HepG2 (cell line): ENCODE measurements around the gene WDR18. TPM values are rescaled to one million over a fixed set of nuclear protein-coding genes. Genes with fewer than 3 reads are reported as not detected.

ENCODE experiments used
- ATAC-seq: fragments of 200-7000 bp; cut with Tn5 transposase; 3 replicates; pipeline ENCODE4 v1.9.1; 2020; ENCODE audit warnings: mild to moderate bottlenecking, moderate library complexity
- BruUV-seq: library from RNA; stranded (reverse); fragments of 400-500 nt; replicated peaks from 2 replicates; lab custom pipeline; 2021; lab: Mats Ljungman, UMichigan
- CTCF ChIA-PET: fragments of 300-600 bp; formaldehyde crosslinking; extraction: SDS; loops from one replicate; lab custom pipeline; 2021; ENCODE audit warnings: low total read pairs, inconsistent platforms, low intra/inter-chr PET ratio; lab: Yijun Ruan, JAX
- POLR2A ChIA-PET: fragments of 350-600 bp; sonication (Branson Sonifier 250); formaldehyde crosslinking; loops from one replicate; lab custom pipeline; 2020; ENCODE audit warnings: antibody characterized with exemption, inconsistent platforms; lab: Yijun Ruan, JAX
- DNase-seq: peaks from one replicate; pipeline ENCODE4 v3.0.0-alpha.2; 2015; ENCODE audit warnings: low spot score
- FAIRE-seq: peaks from 3 replicates; lab custom pipeline; 2011; peaks lifted over from hg19 to GRCh38; lab: Jason Lieb, UNC
- H2AFZ ChIP-seq: one replicate; pipeline ENCODE4 v1.6.1; 2011; ENCODE audit warnings: low read length, inconsistent platforms
- H3K27ac ChIP-seq: fragments of 300-600 bp; 3 replicates; pipeline ENCODE4 v1.8.0; 2011; ENCODE audit warnings: mixed run types, mild to moderate bottlenecking, mixed read lengths, low read length, inconsistent platforms; ENCODE audit not compliant: insufficient read depth; ENCODE audit errors: extremely low read length
- H3K27me3 ChIP-seq, 2 experiments: fragments of 200-600 bp in 1 of 2; 2 replicates in 1 of 2; 3 replicates in 1 of 2; pipeline versions ENCODE4 v1.6.0 to v1.8.0; 2011; ENCODE audit warnings: low read length in 2 of 2, mild to moderate bottlenecking in 2 of 2, moderate library complexity in 2 of 2, inconsistent platforms in 1 of 2; ENCODE audit not compliant: insufficient read depth in 2 of 2, control insufficient read depth in 1 of 2
- H3K36me3 ChIP-seq, 2 experiments: fragments of 200-600 bp in 1 of 2; replicated peaks in 1 of 2; 2 replicates in 1 of 2; 3 replicates in 1 of 2; pipeline versions ENCODE4 v1.5.1 to v1.8.0; 2011; ENCODE audit warnings: low read length in 2 of 2, inconsistent platforms in 1 of 2; ENCODE audit not compliant: insufficient read depth in 2 of 2, control insufficient read depth in 1 of 2
- H3K4me1 ChIP-seq: 2 replicates; pipeline ENCODE4 v1.5.1; 2012; ENCODE audit warnings: low read length, inconsistent platforms; ENCODE audit not compliant: insufficient read depth
- H3K4me2 ChIP-seq: 2 replicates; pipeline ENCODE4 v1.6.0; 2011; ENCODE audit warnings: low read depth, low read length, inconsistent platforms
- H3K4me3 ChIP-seq, 3 experiments: fragments of 200-600 bp in 1 of 3; sonication (generic), shearing (Covaris generic) in 1 of 3; replicated peaks in 1 of 3; 2 replicates each; pipeline ENCODE4 v1.5.1; 2011 to 2016; ENCODE audit warnings: low read length in 3 of 3, inconsistent platforms in 2 of 3, low read depth in 2 of 3, mild to moderate bottlenecking in 2 of 3, control low read depth in 1 of 3, mixed read lengths in 1 of 3; ENCODE audit not compliant: insufficient read depth in 1 of 3
- H3K79me2 ChIP-seq: one replicate; pipeline ENCODE4 v1.6.1; 2011; ENCODE audit warnings: low read length, inconsistent platforms; ENCODE audit not compliant: insufficient read depth
- H3K9ac ChIP-seq: 2 replicates; pipeline ENCODE4 v1.6.0; 2011; ENCODE audit warnings: mild to moderate bottlenecking, low read depth, low read length, inconsistent platforms; ENCODE audit not compliant: insufficient read depth
- H3K9me3 ChIP-seq: 2 replicates; pipeline ENCODE4 v1.5.1; 2012; ENCODE audit warnings: mild to moderate bottlenecking, low read length
- H4K20me1 ChIP-seq: 2 replicates; pipeline ENCODE4 v1.6.0; 2011; ENCODE audit warnings: inconsistent platforms, mild to moderate bottlenecking, low read length, moderate library complexity; ENCODE audit not compliant: insufficient read depth
- CCAR2 ChIP-seq: fragments of 200-400 bp; formaldehyde crosslinking; optimal IDR thresholded peaks from 2 replicates; pipeline ENCODE3; 2018; ENCODE audit warnings: low read depth, mild to moderate bottlenecking, low read length, moderate library complexity
- FOXJ3 ChIP-seq: sonication (generic); formaldehyde crosslinking; IDR thresholded peaks from 2 replicates; pipeline ENCODE4 v1.4.0; 2020; ENCODE audit warnings: missing genetic modification reagents, mild to moderate bottlenecking, borderline replicate concordance
- FOXK1 ChIP-seq: sonication (generic); formaldehyde crosslinking; IDR thresholded peaks from 2 replicates; pipeline ENCODE4 v1.4.0; 2020; ENCODE audit warnings: low read depth, missing genetic modification reagents, borderline replicate concordance
- HHEX ChIP-seq: IDR thresholded peaks from 2 replicates; pipeline ENCODE4 v1.6.1; 2016; ENCODE audit warnings: control low read depth
- HNF4G ChIP-seq, 2 experiments: sonication (generic) in 1 of 2; formaldehyde crosslinking in 1 of 2; IDR thresholded peaks; 2 replicates each; pipeline versions ENCODE4 v1.4.0 to v1.6.1; 2011 to 2020; ENCODE audit warnings: borderline replicate concordance in 2 of 2, low read depth in 2 of 2, mild to moderate bottlenecking in 2 of 2, low read length in 1 of 2, missing genetic modification reagents in 1 of 2, moderate library complexity in 1 of 2
- MBD4 ChIP-seq: IDR thresholded peaks from 2 replicates; pipeline ENCODE4 v1.6.1; 2012; ENCODE audit warnings: low read length, inconsistent platforms, borderline replicate concordance
- MED13 ChIP-seq: sonication (generic); formaldehyde crosslinking; IDR thresholded peaks from 2 replicates; pipeline ENCODE4 v1.5.0; 2020; ENCODE audit warnings: missing genetic modification reagents
- POLR2A ChIP-seq, 2 experiments: IDR thresholded peaks; 2 replicates each; pipeline ENCODE4 v1.6.1; 2011; ENCODE audit warnings: low read depth in 2 of 2, low read length in 2 of 2, mild to moderate bottlenecking in 1 of 2, moderate library complexity in 1 of 2; ENCODE audit not compliant: insufficient read depth in 1 of 2
- POLR2AphosphoS2 ChIP-seq: IDR thresholded peaks from 2 replicates; pipeline ENCODE4 v1.6.1; 2011; ENCODE audit warnings: low read depth, low read length, improper control_type of control experiment
- RBFOX2 ChIP-seq: fragments of 200-400 bp; formaldehyde crosslinking; IDR thresholded peaks from 2 replicates; pipeline ENCODE4 v1.6.1; 2017; ENCODE audit warnings: low read depth, mild to moderate bottlenecking, low read length
- ZNF256 ChIP-seq: sonication (generic); formaldehyde crosslinking; conservative IDR thresholded peaks from 2 replicates; pipeline ENCODE4 v1.4.0; 2020; ENCODE audit warnings: missing genetic modification reagents
- WGBS: methylation state at CpG from one replicate; pipeline ENCODE4 v1.1.6; 2017; ENCODE audit warnings: low lambda C conversion rate; 5-methylcytosine and 5-hydroxymethylcytosine counted together
- in situ Hi-C: cut with HindIII; loops from 2 replicates; pipeline ENCODE4 v1.10.0; 2017; ENCODE audit warnings: low pct_unique_long_range_greater_than_20kb; ENCODE audit not compliant: extremely low pct_ligation_motif_present
- intact Hi-C: fragments of 100-400 bp; cut with micrococcal nuclease; formaldehyde crosslinking; loops from one replicate; pipeline ENCODE4 v1.10.0; 2022; ENCODE audit not compliant: unreplicated experiment
- polyA plus RNA-seq, 8 experiments: library from polyadenylated mRNA; depleted of rRNA in 3 of 8; stranded (reverse) in 7 of 8; unstranded in 1 of 8; fragments of >200 nt; fragmentation: Illumina TruSeq in 4 of 8; extraction: Trizol in 4 of 8; gene quantifications; 2 replicates each; pipeline versions ENCODE4 v1.2.1 to v1.2.3, GENCODE V29; 2011 to 2016; ENCODE audit warnings: low read depth in 4 of 8, missing spikeins in 1 of 8, mixed read lengths in 1 of 8; ENCODE audit not compliant: insufficient read depth in 1 of 8
- total RNA-seq, 5 experiments: library from RNA; depleted of rRNA; stranded (reverse); fragments of >200 nt; fragmentation: Illumina TruSeq; extraction: Trizol; gene quantifications; 2 replicates each; pipeline ENCODE4 v1.2.3, GENCODE V29; 2016; ENCODE audit warnings: low read depth in 1 of 5
- TF ChIP-seq, protein P1 (sequence below): sonication (generic); formaldehyde crosslinking; conservative IDR thresholded peaks from 2 replicates; pipeline ENCODE4 v1.4.0; 2020; ENCODE audit warnings: missing genetic modification reagents

Gene WDR18
- total and polyA plus RNA-seq, 2 of the 13 experiments (the other 11 are each of a cell fraction or from before 2014, with no cell fraction given), result 36.4 to 47.6 TPM

DNA sequence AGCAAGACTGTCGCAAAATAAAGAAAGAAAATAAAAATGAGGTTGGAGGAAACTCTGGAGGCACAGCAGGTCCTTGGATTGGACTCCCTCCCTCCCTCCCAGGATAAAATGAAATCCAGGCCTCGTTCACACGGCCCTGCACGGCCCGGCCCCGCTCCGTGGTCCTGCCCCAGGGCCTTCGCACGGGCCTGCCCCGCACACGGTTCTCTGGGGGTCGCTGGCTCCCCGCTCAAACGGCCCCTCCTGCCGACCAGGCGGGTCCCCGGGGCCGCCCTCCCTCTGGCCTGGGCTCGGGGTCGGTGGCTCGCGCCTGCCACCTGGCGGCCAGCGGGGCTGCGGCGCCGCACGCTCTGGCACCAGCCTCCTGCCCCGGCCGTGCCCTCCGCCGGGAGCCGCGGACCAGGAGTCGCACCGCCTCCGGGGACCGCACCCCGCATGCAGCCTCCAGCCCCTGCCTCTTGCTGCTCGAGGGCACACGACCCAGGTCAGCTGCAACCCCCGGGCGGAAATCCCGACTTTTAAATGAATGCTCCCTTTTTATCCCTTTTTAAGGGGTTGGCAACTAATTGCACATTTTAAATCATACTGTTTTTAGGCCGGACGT lies 1.5 kb upstream of the WDR18 start (continued):
- TF ChIP-seq, protein P1, sequence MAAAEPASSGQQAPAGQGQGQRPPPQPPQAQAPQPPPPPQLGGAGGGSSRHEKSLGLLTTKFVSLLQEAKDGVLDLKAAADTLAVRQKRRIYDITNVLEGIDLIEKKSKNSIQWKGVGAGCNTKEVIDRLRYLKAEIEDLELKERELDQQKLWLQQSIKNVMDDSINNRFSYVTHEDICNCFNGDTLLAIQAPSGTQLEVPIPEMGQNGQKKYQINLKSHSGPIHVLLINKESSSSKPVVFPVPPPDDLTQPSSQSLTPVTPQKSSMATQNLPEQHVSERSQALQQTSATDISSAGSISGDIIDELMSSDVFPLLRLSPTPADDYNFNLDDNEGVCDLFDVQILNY, result no peak
- TF ChIP-seq, all 625 proteins: peak for 91

DNA sequence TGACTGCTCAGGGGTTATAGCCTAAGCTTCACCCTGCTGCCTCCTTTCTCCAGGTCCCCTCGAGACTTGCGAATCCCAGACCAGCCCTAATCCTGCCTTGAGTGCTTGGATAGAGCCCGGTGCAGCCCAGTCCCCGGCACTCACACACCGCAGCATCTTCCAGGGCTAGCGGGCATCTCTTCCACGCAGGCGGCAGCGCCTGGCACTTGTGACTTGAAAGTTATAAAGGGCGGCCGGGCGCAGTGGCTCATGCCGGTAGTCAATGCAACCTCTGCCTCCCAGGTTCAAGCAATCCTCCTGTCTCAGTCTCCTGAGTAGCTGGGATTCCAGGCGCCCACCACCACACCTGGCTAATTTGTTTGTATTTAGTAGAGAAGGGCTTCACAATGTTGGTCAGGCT lies 1.9 kb downstream of the WDR18 start:
- ChIA-PET POLR2A (no interaction called here), CTCF (no interaction called here)
- intact Hi-C loops, result no loop called here
- H3K27me3 ChIP-seq, result no peaks in the 10 kb centered on the region
- in situ Hi-C loops, result loop anchor here (10.0 kb wide), 2 partner anchors 121 to 221 kb away; no protein-coding TSS in a partner anchor
- no peaks in the 10 kb centered on the region for H3K9me3 ChIP-seq
- H3K27ac ChIP-seq, result no peak overlapping the region
- H3K9ac ChIP-seq, result no peak overlapping the region
- peaks cover 22 to 41% of the 10 kb centered on the region in 2 experiments for H3K36me3 ChIP-seq
- H2AFZ ChIP-seq, result no peak overlapping the region
- no peak overlapping the region for H3K4me3 ChIP-seq
- ATAC-seq, result no peak
- WGBS, result 96% methylated on average over 11 of the region's 14 CpGs
- H3K4me1 ChIP-seq, result peaks cover 32% of the 10 kb centered on the region
- FAIRE-seq, result no peak
- no peaks in the 10 kb centered on the region for H4K20me1 ChIP-seq
- H3K79me2 ChIP-seq, result peaks cover 14% of the 10 kb centered on the region
- DNase-seq, result no peak
- no peak for TF ChIP-seq POLR2AphosphoS2
- TF ChIP-seq POLR2A (IDR thresholded peaks at IDR 0.05; ENCODE audit: insufficient read depth in 1 of 2, low read depth in 2 of 2, low read length in 2 of 2), result no peak
- TF ChIP-seq CCAR2, result no peak
- no peak for TF ChIP-seq ZNF256 (CRISPR knock-in tag)
- TF ChIP-seq MED13 (CRISPR knock-in tag), result no peak
- TF ChIP-seq MBD4, result no peak
- TF ChIP-seq RBFOX2, result no peak
- TF ChIP-seq FOXK1 (CRISPR knock-in tag), result no peak
- no peak for TF ChIP-seq HHEX (CRISPR knock-in tag)
- no peak for TF ChIP-seq FOXJ3 (CRISPR knock-in tag)
- TF ChIP-seq HNF4G (IDR thresholded peaks at IDR 0.05; ENCODE audit: borderline replicate concordance, low read depth, low read length), result no peak
- TF ChIP-seq HNF4G (CRISPR knock-in tag; IDR thresholded peaks at IDR 0.05; ENCODE audit: borderline replicate concordance, low read depth), result no peak
- BruUV-seq, result no TSS peak
- H3K4me2 ChIP-seq, result no peak overlapping the region
